HepG2 (cell line): ENCODE data around the gene ABCG8. TPM values are rescaled to one million over a fixed set of nuclear protein-coding genes. Genes with fewer than 3 reads are reported as not detected.
A peak's percentile ranks its signal among the peaks of the same experiment; 100 is the strongest.

Experiments
- ATAC-seq: fragments of 200-7000 bp; cut with Tn5 transposase; 3 replicates; pipeline ENCODE4 v1.9.1; 2020; ENCODE audit warnings: mild to moderate bottlenecking, moderate library complexity
- BruUV-seq: library from RNA; stranded (reverse); fragments of 400-500 nt; replicated peaks from 2 replicates; lab custom pipeline; 2021; lab: Mats Ljungman, UMichigan
- CTCF ChIA-PET: fragments of 300-600 bp; formaldehyde crosslinking; extraction: SDS; loops from one replicate; lab custom pipeline; 2021; ENCODE audit warnings: low total read pairs, inconsistent platforms, low intra/inter-chr PET ratio; lab: Yijun Ruan, JAX
- POLR2A ChIA-PET: fragments of 350-600 bp; sonication (Branson Sonifier 250); formaldehyde crosslinking; loops from one replicate; lab custom pipeline; 2020; ENCODE audit warnings: antibody characterized with exemption, inconsistent platforms; lab: Yijun Ruan, JAX
- DNase-seq: peaks from one replicate; pipeline ENCODE4 v3.0.0-alpha.2; 2015; ENCODE audit warnings: low spot score
- FAIRE-seq: peaks from 3 replicates; lab custom pipeline; 2011; peaks lifted over from hg19 to GRCh38; lab: Jason Lieb, UNC
- H2AFZ ChIP-seq: one replicate; pipeline ENCODE4 v1.6.1; 2011; ENCODE audit warnings: low read length, inconsistent platforms
- H3K27ac ChIP-seq: fragments of 300-600 bp; 3 replicates; pipeline ENCODE4 v1.8.0; 2011; ENCODE audit warnings: mixed run types, mild to moderate bottlenecking, mixed read lengths, low read length, inconsistent platforms; ENCODE audit not compliant: insufficient read depth; ENCODE audit errors: extremely low read length
- H3K27me3 ChIP-seq, 2 experiments: fragments of 200-600 bp in 1 of 2; 2 replicates in 1 of 2; 3 replicates in 1 of 2; pipeline versions ENCODE4 v1.6.0 to v1.8.0; 2011; ENCODE audit warnings: low read length in 2 of 2, mild to moderate bottlenecking in 2 of 2, moderate library complexity in 2 of 2, inconsistent platforms in 1 of 2; ENCODE audit not compliant: insufficient read depth in 2 of 2, control insufficient read depth in 1 of 2
- H3K36me3 ChIP-seq, 2 experiments: fragments of 200-600 bp in 1 of 2; replicated peaks in 1 of 2; 2 replicates in 1 of 2; 3 replicates in 1 of 2; pipeline versions ENCODE4 v1.5.1 to v1.8.0; 2011; ENCODE audit warnings: low read length in 2 of 2, inconsistent platforms in 1 of 2; ENCODE audit not compliant: insufficient read depth in 2 of 2, control insufficient read depth in 1 of 2
- H3K4me1 ChIP-seq: 2 replicates; pipeline ENCODE4 v1.5.1; 2012; ENCODE audit warnings: low read length, inconsistent platforms; ENCODE audit not compliant: insufficient read depth
- H3K4me2 ChIP-seq: 2 replicates; pipeline ENCODE4 v1.6.0; 2011; ENCODE audit warnings: low read depth, low read length, inconsistent platforms
- H3K4me3 ChIP-seq, 3 experiments: fragments of 200-600 bp in 1 of 3; sonication (generic), shearing (Covaris generic) in 1 of 3; replicated peaks in 1 of 3; 2 replicates each; pipeline ENCODE4 v1.5.1; 2011 to 2016; ENCODE audit warnings: low read length in 3 of 3, inconsistent platforms in 2 of 3, low read depth in 2 of 3, mild to moderate bottlenecking in 2 of 3, control low read depth in 1 of 3, mixed read lengths in 1 of 3; ENCODE audit not compliant: insufficient read depth in 1 of 3
- H3K79me2 ChIP-seq: one replicate; pipeline ENCODE4 v1.6.1; 2011; ENCODE audit warnings: low read length, inconsistent platforms; ENCODE audit not compliant: insufficient read depth
- H3K9ac ChIP-seq: 2 replicates; pipeline ENCODE4 v1.6.0; 2011; ENCODE audit warnings: mild to moderate bottlenecking, low read depth, low read length, inconsistent platforms; ENCODE audit not compliant: insufficient read depth
- H3K9me3 ChIP-seq: 2 replicates; pipeline ENCODE4 v1.5.1; 2012; ENCODE audit warnings: mild to moderate bottlenecking, low read length
- H4K20me1 ChIP-seq: 2 replicates; pipeline ENCODE4 v1.6.0; 2011; ENCODE audit warnings: inconsistent platforms, mild to moderate bottlenecking, low read length, moderate library complexity; ENCODE audit not compliant: insufficient read depth
- CBX5 ChIP-seq: sonication (generic); formaldehyde crosslinking; IDR thresholded peaks from 2 replicates; pipeline ENCODE4 v1.4.0; 2020; ENCODE audit warnings: missing genetic modification reagents, borderline replicate concordance
- CENPT ChIP-seq: sonication (generic); formaldehyde crosslinking; IDR thresholded peaks from 2 replicates; pipeline ENCODE4 v1.8.0; 2022; ENCODE audit warnings: low read depth, mild to moderate bottlenecking, moderate library complexity, missing genetic modification reagents
- ELF3 ChIP-seq: IDR thresholded peaks from 2 replicates; pipeline ENCODE4 v1.6.1; 2016; ENCODE audit warnings: missing genetic modification reagents, missing compliant biosample characterization
- FOXA3 ChIP-seq: IDR thresholded peaks from 2 replicates; pipeline ENCODE4 v1.6.1; 2016; ENCODE audit warnings: missing genetic modification reagents, missing compliant biosample characterization
- FOXJ3 ChIP-seq: sonication (generic); formaldehyde crosslinking; IDR thresholded peaks from 2 replicates; pipeline ENCODE4 v1.4.0; 2020; ENCODE audit warnings: missing genetic modification reagents, mild to moderate bottlenecking, borderline replicate concordance
- FOXK1 ChIP-seq: sonication (generic); formaldehyde crosslinking; IDR thresholded peaks from 2 replicates; pipeline ENCODE4 v1.4.0; 2020; ENCODE audit warnings: low read depth, missing genetic modification reagents, borderline replicate concordance
- NCOA2 ChIP-seq: sonication (generic); formaldehyde crosslinking; IDR thresholded peaks from 2 replicates; pipeline ENCODE4 v1.8.0; 2022; ENCODE audit warnings: inconsistent platforms
- NFIC ChIP-seq: IDR thresholded peaks from 2 replicates; pipeline ENCODE4 v1.6.1; 2012; ENCODE audit warnings: mild to moderate bottlenecking, low read length, inconsistent platforms
- SOX13 ChIP-seq, 3 experiments: fragments of 450-650 bp in 1 of 3; sonication (generic) in 1 of 3; formaldehyde crosslinking in 1 of 3; IDR thresholded peaks in 2 of 3; conservative IDR thresholded peaks in 1 of 3; 2 replicates each; pipeline versions ENCODE4 v1.5.0 to v1.6.1; 2016 to 2020; ENCODE audit warnings: antibody characterized with exemption in 1 of 3, mild to moderate bottlenecking in 1 of 3, missing compliant biosample characterization in 1 of 3, missing genetic modification reagents in 1 of 3, moderate library complexity in 1 of 3
- ZFP62 ChIP-seq: sonication (generic); formaldehyde crosslinking; IDR thresholded peaks from 2 replicates; pipeline ENCODE4 v1.4.0; 2020; ENCODE audit warnings: missing genetic modification reagents
- ZFY ChIP-seq: sonication (generic); formaldehyde crosslinking; IDR thresholded peaks from 2 replicates; pipeline ENCODE4 v1.4.0; 2020; ENCODE audit warnings: missing genetic modification reagents
- ZNF124 ChIP-seq: sonication (generic); formaldehyde crosslinking; IDR thresholded peaks from 2 replicates; pipeline ENCODE4 v1.4.0; 2020; ENCODE audit warnings: missing genetic modification reagents
- ZNF180 ChIP-seq: sonication (generic); formaldehyde crosslinking; IDR thresholded peaks from 2 replicates; pipeline ENCODE4 v1.4.0; 2020; ENCODE audit warnings: low read depth, missing genetic modification reagents, borderline replicate concordance
- ZNF83 ChIP-seq: sonication (generic); formaldehyde crosslinking; IDR thresholded peaks from 2 replicates; pipeline ENCODE4 v1.4.0; 2020; ENCODE audit warnings: missing genetic modification reagents, mild to moderate bottlenecking, borderline replicate concordance
- WGBS: methylation state at CpG from one replicate; pipeline ENCODE4 v1.1.6; 2017; ENCODE audit warnings: low lambda C conversion rate; 5-methylcytosine and 5-hydroxymethylcytosine counted together
- in situ Hi-C: cut with HindIII; loops from 2 replicates; pipeline ENCODE4 v1.10.0; 2017; ENCODE audit warnings: low pct_unique_long_range_greater_than_20kb; ENCODE audit not compliant: extremely low pct_ligation_motif_present
- intact Hi-C: fragments of 100-400 bp; cut with micrococcal nuclease; formaldehyde crosslinking; loops from one replicate; pipeline ENCODE4 v1.10.0; 2022; ENCODE audit not compliant: unreplicated experiment
- polyA plus RNA-seq, 8 experiments: library from polyadenylated mRNA; depleted of rRNA in 3 of 8; stranded (reverse) in 7 of 8; unstranded in 1 of 8; fragments of >200 nt; fragmentation: Illumina TruSeq in 4 of 8; extraction: Trizol in 4 of 8; gene quantifications; 2 replicates each; pipeline versions ENCODE4 v1.2.1 to v1.2.3, GENCODE V29; 2011 to 2016; ENCODE audit warnings: low read depth in 4 of 8, missing spikeins in 1 of 8, mixed read lengths in 1 of 8; ENCODE audit not compliant: insufficient read depth in 1 of 8
- total RNA-seq, 5 experiments: library from RNA; depleted of rRNA; stranded (reverse); fragments of >200 nt; fragmentation: Illumina TruSeq; extraction: Trizol; gene quantifications; 2 replicates each; pipeline ENCODE4 v1.2.3, GENCODE V29; 2016; ENCODE audit warnings: low read depth in 1 of 5
- TF ChIP-seq, protein P1 (sequence below): sonication (generic); formaldehyde crosslinking; IDR thresholded peaks from 2 replicates; pipeline ENCODE4 v1.4.0; 2020; ENCODE audit warnings: missing genetic modification reagents
- TF ChIP-seq, protein P2 (sequence below): sonication (generic); formaldehyde crosslinking; IDR thresholded peaks from 2 replicates; pipeline ENCODE4 v1.5.1; 2020; ENCODE audit warnings: missing genetic modification reagents, mild to moderate bottlenecking, borderline replicate concordance
- TF ChIP-seq, protein P3 (sequence below): sonication (generic); formaldehyde crosslinking; IDR thresholded peaks from 2 replicates; pipeline ENCODE4 v1.8.1; 2023; ENCODE audit warnings: mild to moderate bottlenecking, inconsistent platforms, moderate library complexity, missing genetic modification reagents, borderline replicate concordance

ABCG8 gene
- total and polyA plus RNA-seq, 2 of the 13 experiments (the other 11 are each of a cell fraction or from before 2014, with no cell fraction given) = 8.1 to 8.8 TPM

- TF ChIP-seq SOX13 (IDR thresholded peaks at IDR 0.05) = no peak
- peak in 1 of 2 experiments; percentile 27; a peak in 1 of 4 replicates for TF ChIP-seq SOX13 (CRISPR knock-in tag; conservative IDR thresholded peaks at IDR 0.05 in 1 of 2, IDR thresholded peaks at IDR 0.05 in 1 of 2)
- TF ChIP-seq NCOA2 (CRISPR knock-in tag) = peak; percentile 74
- no peak for TF ChIP-seq FOXK1 (CRISPR knock-in tag)
- TF ChIP-seq NFIC = 0 out of 2 replicates have a peak, but pooled peaks have one; percentile 65
- no peak for TF ChIP-seq ZFY (CRISPR knock-in tag)
- no peak for TF ChIP-seq ZFP62 (CRISPR knock-in tag)
- peak; percentile 56; the same call in 1 of the 2 replicates for TF ChIP-seq FOXA3 (CRISPR knock-in tag)
- no peak for TF ChIP-seq CBX5
These were observed 3.4 kb downstream of the ABCG8 start (continued) for GRCh38 chr2:43841949-43842865.

GRCh38 chr2:43842866-43843226, 4.1 kb downstream of the ABCG8 start:
- Histone ChIP-seq H4K20me1 (no peaks in the 10 kb centered on the region), H3K4me2 (peak overlapping the region; percentile 61), H3K36me3 (peaks cover 5 to 21% of the 10 kb centered on the region in 2 experiments; a peak in 3 of 5 replicates), H3K27me3 (no peaks in the 10 kb centered on the region), H3K79me2 (peaks cover 31% of the 10 kb centered on the region), H2AFZ (no peak overlapping the region), H3K9ac (no peak overlapping the region), H3K4me3 (peak overlapping the region in 2 of 3 experiments; percentile 4 to 12; a peak in 2 of 6 replicates), H3K4me1 (peaks cover 58% of the 10 kb centered on the region), H3K27ac (peak overlapping the region; percentile 64), H3K9me3 (no peaks in the 10 kb centered on the region)
- DNase-seq = no peak
- CTCF ChIA-PET = no interaction called here
- FAIRE-seq = peak; percentile 36
- POLR2A ChIA-PET = interaction anchor here (1.0 to 3.7 kb wide), 3 partner anchors 35 to 247 kb away, joined by 3 to 17 read pairs (median 3); partner anchors contain the start of gene THADA
- no TSS peak for BruUV-seq
- in situ Hi-C loops = no loop called here
- intact Hi-C loops = no loop called here
- ATAC-seq = peak; percentile 7; the same call in 2 of the 3 replicates
- 60% methylated on average over 9 of the region's 9 CpGs for WGBS
- TF ChIP-seq, protein P1, sequence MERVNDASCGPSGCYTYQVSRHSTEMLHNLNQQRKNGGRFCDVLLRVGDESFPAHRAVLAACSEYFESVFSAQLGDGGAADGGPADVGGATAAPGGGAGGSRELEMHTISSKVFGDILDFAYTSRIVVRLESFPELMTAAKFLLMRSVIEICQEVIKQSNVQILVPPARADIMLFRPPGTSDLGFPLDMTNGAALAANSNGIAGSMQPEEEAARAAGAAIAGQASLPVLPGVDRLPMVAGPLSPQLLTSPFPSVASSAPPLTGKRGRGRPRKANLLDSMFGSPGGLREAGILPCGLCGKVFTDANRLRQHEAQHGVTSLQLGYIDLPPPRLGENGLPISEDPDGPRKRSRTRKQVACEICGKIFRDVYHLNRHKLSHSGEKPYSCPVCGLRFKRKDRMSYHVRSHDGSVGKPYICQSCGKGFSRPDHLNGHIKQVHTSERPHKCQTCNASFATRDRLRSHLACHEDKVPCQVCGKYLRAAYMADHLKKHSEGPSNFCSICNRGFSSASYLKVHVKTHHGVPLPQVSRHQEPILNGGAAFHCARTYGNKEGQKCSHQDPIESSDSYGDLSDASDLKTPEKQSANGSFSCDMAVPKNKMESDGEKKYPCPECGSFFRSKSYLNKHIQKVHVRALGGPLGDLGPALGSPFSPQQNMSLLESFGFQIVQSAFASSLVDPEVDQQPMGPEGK (CRISPR knock-in tag) = no peak; the same call in none of the 2 replicates
- no peak for TF ChIP-seq FOXJ3 (CRISPR knock-in tag)
- TF ChIP-seq ZNF180 (CRISPR knock-in tag) = no peak
- TF ChIP-seq ZNF124 (CRISPR knock-in tag) = no peak
- TF ChIP-seq CENPT (CRISPR knock-in tag) = no peak
- TF ChIP-seq, protein P2, sequence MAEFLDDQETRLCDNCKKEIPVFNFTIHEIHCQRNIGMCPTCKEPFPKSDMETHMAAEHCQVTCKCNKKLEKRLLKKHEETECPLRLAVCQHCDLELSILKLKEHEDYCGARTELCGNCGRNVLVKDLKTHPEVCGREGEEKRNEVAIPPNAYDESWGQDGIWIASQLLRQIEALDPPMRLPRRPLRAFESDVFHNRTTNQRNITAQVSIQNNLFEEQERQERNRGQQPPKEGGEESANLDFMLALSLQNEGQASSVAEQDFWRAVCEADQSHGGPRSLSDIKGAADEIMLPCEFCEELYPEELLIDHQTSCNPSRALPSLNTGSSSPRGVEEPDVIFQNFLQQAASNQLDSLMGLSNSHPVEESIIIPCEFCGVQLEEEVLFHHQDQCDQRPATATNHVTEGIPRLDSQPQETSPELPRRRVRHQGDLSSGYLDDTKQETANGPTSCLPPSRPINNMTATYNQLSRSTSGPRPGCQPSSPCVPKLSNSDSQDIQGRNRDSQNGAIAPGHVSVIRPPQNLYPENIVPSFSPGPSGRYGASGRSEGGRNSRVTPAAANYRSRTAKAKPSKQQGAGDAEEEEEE (CRISPR knock-in tag) = no peak
- TF ChIP-seq ZNF83 = no peak
- TF ChIP-seq, protein P3, sequence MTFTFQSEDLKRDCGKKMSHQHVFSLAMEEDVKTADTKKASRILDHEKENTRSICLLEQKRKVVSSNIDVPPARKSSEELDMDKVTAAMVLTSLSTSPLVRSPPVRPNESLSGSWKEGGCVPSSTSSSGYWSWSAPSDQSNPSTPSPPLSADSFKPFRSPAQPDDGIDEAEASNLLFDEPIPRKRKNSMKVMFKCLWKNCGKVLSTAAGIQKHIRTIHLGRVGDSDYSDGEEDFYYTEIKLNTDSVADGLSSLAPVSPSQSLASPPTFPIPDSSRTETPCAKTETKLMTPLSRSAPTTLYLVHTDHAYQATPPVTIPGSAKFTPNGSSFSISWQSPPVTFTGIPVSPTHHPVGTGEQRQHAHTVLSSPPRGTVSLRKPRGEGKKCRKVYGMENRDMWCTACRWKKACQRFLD (CRISPR knock-in tag) = no peak
- no peak for TF ChIP-seq ELF3 (CRISPR knock-in tag)
